Keratinocyte (primary cell): ENCODE data around the gene EVI5L. TPM values are rescaled to one million over a fixed set of nuclear protein-coding genes. Genes with fewer than 3 reads are reported as not detected.

Source experiments
- DNase-seq: peaks from one replicate; pipeline ENCODE4 v3.0.0-alpha.2; 2011; ENCODE audit warnings: low read depth, missing footprints, low spot score
- FAIRE-seq: peaks from 2 replicates; lab custom pipeline; 2011; peaks lifted over from hg19 to GRCh38; lab: Jason Lieb, UNC
- H2AFZ ChIP-seq: 2 replicates; pipeline ENCODE4 v1.6.0; 2012; ENCODE audit warnings: low read length, control low read depth, inconsistent platforms; ENCODE audit not compliant: control insufficient read depth
- H3K27ac ChIP-seq: 2 replicates; pipeline ENCODE4 v1.5.1; 2011; ENCODE audit warnings: low read length; ENCODE audit not compliant: control insufficient read depth, insufficient read depth
- H3K27me3 ChIP-seq: 3 replicates; pipeline ENCODE4 v1.6.0; 2011; ENCODE audit warnings: low read length; ENCODE audit not compliant: control insufficient read depth, insufficient read depth; ENCODE audit errors: extremely low read depth
- H3K36me3 ChIP-seq, 2 experiments: 2 replicates in 1 of 2; 3 replicates in 1 of 2; pipeline ENCODE4 v1.5.1; 2011; ENCODE audit warnings: low read length in 2 of 2, mild to moderate bottlenecking in 1 of 2; ENCODE audit not compliant: control insufficient read depth in 2 of 2, insufficient read depth in 2 of 2; ENCODE audit errors: extremely low read depth in 1 of 2
- H3K4me1 ChIP-seq: 3 replicates; pipeline ENCODE4 v1.5.1; 2011; ENCODE audit warnings: low read length; ENCODE audit not compliant: control insufficient read depth, insufficient read depth; ENCODE audit errors: extremely low read depth
- H3K4me2 ChIP-seq: 3 replicates; pipeline ENCODE4 v1.6.0; 2011; ENCODE audit warnings: low read depth, low read length; ENCODE audit not compliant: control insufficient read depth, insufficient read depth; ENCODE audit errors: extremely low read depth
- H3K4me3 ChIP-seq, 3 experiments: fragments of 200-600 bp in 1 of 3; sonication (generic) in 1 of 3; 2 replicates in 2 of 3; 3 replicates in 1 of 3; pipeline ENCODE4 v1.5.1; 2011 to 2016; ENCODE audit warnings: low read length in 3 of 3, mild to moderate bottlenecking in 3 of 3, control low read depth in 2 of 3, inconsistent platforms in 1 of 3, low read depth in 1 of 3, mixed read lengths in 1 of 3, mixed run types in 1 of 3, moderate library complexity in 1 of 3; ENCODE audit not compliant: control insufficient read depth in 2 of 3, insufficient read depth in 2 of 3; ENCODE audit errors: extremely low read depth in 1 of 3
- H3K79me2 ChIP-seq: 2 replicates; pipeline ENCODE4 v1.6.0; 2012; ENCODE audit warnings: low read length; ENCODE audit not compliant: control insufficient read depth, insufficient read depth
- H3K9ac ChIP-seq: 3 replicates; pipeline ENCODE4 v1.6.0; 2011; ENCODE audit warnings: low read length; ENCODE audit not compliant: control insufficient read depth, insufficient read depth; ENCODE audit errors: extremely low read depth
- H3K9me1 ChIP-seq: 3 replicates; pipeline ENCODE4 v1.6.0; 2011; ENCODE audit warnings: low read length; ENCODE audit not compliant: control insufficient read depth, insufficient read depth; ENCODE audit errors: extremely low read depth
- H3K9me3 ChIP-seq: 2 replicates; pipeline ENCODE4 v1.5.1; 2012; ENCODE audit warnings: low read depth, low read length; ENCODE audit not compliant: control insufficient read depth
- H4K20me1 ChIP-seq: 3 replicates; pipeline ENCODE4 v1.6.0; 2011; ENCODE audit warnings: low read length; ENCODE audit not compliant: control insufficient read depth, insufficient read depth; ENCODE audit errors: extremely low read depth
- CTCF ChIP-seq, 3 experiments: IDR thresholded peaks in 1 of 3; conservative IDR thresholded peaks in 1 of 3; optimal IDR thresholded peaks in 1 of 3; 2 replicates in 2 of 3; 3 replicates in 1 of 3; pipeline versions ENCODE3 to v1.5.1; 2011; ENCODE audit warnings: low read length in 3 of 3, mild to moderate bottlenecking in 3 of 3, moderate library complexity in 2 of 3, control low read depth in 1 of 3, inconsistent platforms in 1 of 3; ENCODE audit not compliant: insufficient read depth in 2 of 3; ENCODE audit errors: extremely low read depth in 1 of 3
- EZH2 ChIP-seq: IDR thresholded peaks from one replicate; pipeline ENCODE4 v1.6.1; 2012; ENCODE audit warnings: inconsistent platforms, mild to moderate bottlenecking, low read length, moderate library complexity
- dilution Hi-C: fragments of 300-500 bp; cut with MboI; formaldehyde crosslinking; loops from one replicate; pipeline ENCODE4 v1.7.0; 2020; ENCODE audit warnings: low sequenced_read_pairs; ENCODE audit not compliant: extremely low pct_ligation_motif_present
- polyA minus RNA-seq, 3 experiments: library from RNA; depleted of rRNA, polyadenylated mRNA; stranded (reverse); fragments of >200 nt; gene quantifications; 1 replicate in 1 of 3; 2 replicates in 1 of 3; 3 replicates in 1 of 3; pipeline ENCODE4 v1.2.3, GENCODE V29; 2011
- polyA plus RNA-seq, 5 experiments: library from polyadenylated mRNA; depleted of rRNA in 3 of 5; stranded (reverse) in 3 of 5; stranded (forward) in 1 of 5; unstranded in 1 of 5; fragments of >200 nt; gene quantifications; 1 replicate in 1 of 5; 2 replicates in 3 of 5; 3 replicates in 1 of 5; pipeline versions ENCODE4 v1.2.1 to v1.2.3, GENCODE V29; 2011 to 2012; ENCODE audit warnings: missing spikeins in 2 of 5, low read depth in 1 of 5, low replicate concordance in 1 of 5

Gene EVI5L
- polyA plus RNA-seq = 7.5 to 14.8 TPM (median 8.5 TPM) in 3 replicates
- polyA plus RNA-seq (2011; ENCODE audit: low read depth) = 7.9 TPM
- 13.9 and 14.5 TPM in 2 replicates for polyA plus RNA-seq (2011; cell fraction: cytosol; rRNA removed)
- 18.2 and 28.8 TPM in 2 replicates for polyA plus RNA-seq (2011; cell fraction: nucleus; rRNA removed)
- polyA plus RNA-seq (2012; ENCODE audit: low replicate concordance) = 13.3 and 15.3 TPM in 2 replicates
- polyA minus RNA-seq = 21.3 to 84.7 TPM (median 38.6 TPM) in 3 replicates
- 23.8 TPM for polyA minus RNA-seq (2011; cell fraction: cytosol; rRNA and poly(A)+ RNA removed)
- 9.5 and 11.1 TPM in 2 replicates for polyA minus RNA-seq (2011; cell fraction: nucleus; rRNA and poly(A)+ RNA removed)

- H3K9ac ChIP-seq = peak within 1 kb of the TSS; percentile 72
- H3K27ac ChIP-seq = peak within 1 kb of the TSS; percentile 47
- H4K20me1 ChIP-seq = no peaks in the 10 kb centered on the region
- peaks cover 3% of the 10 kb centered on the region for H3K9me1 ChIP-seq
- H3K79me2 ChIP-seq = peaks cover 9% of the 10 kb centered on the region
- peak within 1 kb of the TSS; percentile 78 for H3K4me2 ChIP-seq
- no peaks in the 10 kb centered on the region for H3K36me3 ChIP-seq
- no peaks in the 10 kb centered on the region for H3K9me3 ChIP-seq
- peak within 1 kb of the TSS; percentile 61 to 88 (median 72) for H3K4me3 ChIP-seq
- peak; percentile 99 for DNase-seq
- TF ChIP-seq EZH2 = no peak
- TF ChIP-seq CTCF (optimal IDR thresholded peaks at IDR 0.05 in 1 of 3, IDR thresholded peaks at IDR 0.05 in 1 of 3, conservative IDR thresholded peaks at IDR 0.05 in 1 of 3; ENCODE audit: extremely low read depth in 1 of 3, insufficient read depth in 2 of 3, low read length in 3 of 3) = no peak
- dilution Hi-C loops = no loop called here
- H3K4me1 ChIP-seq = peaks cover 34% of the 10 kb centered on the region
- peak within 1 kb of the TSS; percentile 86 for H2AFZ ChIP-seq
- FAIRE-seq = peak; percentile 96
- H3K27me3 ChIP-seq = no peaks in the 10 kb centered on the region
Observed at GRCh38 chr19:7829561-7830271, at the start of gene EVI5L. EVI5L (plus strand) TSS chr19:7830218; CDS start chr19:7846543, 16,325 bp downstream.

GRCh38 chr19:7781157-7781556 lies 48.9 kb upstream of the EVI5L start:
- Histone ChIP-seq H2AFZ (no peak overlapping the region), H4K20me1 (no peaks in the 10 kb centered on the region), H3K36me3 (no peaks in the 10 kb centered on the region), H3K9me3 (peaks cover 2% of the 10 kb centered on the region), H3K4me1 (peaks cover 10% of the 10 kb centered on the region), H3K4me3 (no peak overlapping the region), H3K79me2 (no peaks in the 10 kb centered on the region), H3K4me2 (no peak overlapping the region), H3K9ac (no peak overlapping the region), H3K27me3 (peaks cover 7% of the 10 kb centered on the region), H3K27ac (no peak overlapping the region), H3K9me1 (no peaks in the 10 kb centered on the region)
- FAIRE-seq (no peak), DNase-seq (no peak)
- TF ChIP-seq EZH2 = no peak
- TF ChIP-seq CTCF (optimal IDR thresholded peaks at IDR 0.05 in 1 of 3, IDR thresholded peaks at IDR 0.05 in 1 of 3, conservative IDR thresholded peaks at IDR 0.05 in 1 of 3; ENCODE audit: extremely low read depth in 1 of 3, insufficient read depth in 2 of 3, low read length in 3 of 3) = no peak
- dilution Hi-C loops = no loop called here
